EL (cell line): ENCODE results near the gene VPS37D.
"Not testable (repeated sequence)": the region's sequence is repeated elsewhere in the genome, so short reads cannot be mapped to it uniquely, and the experiment has no call there.

ENCODE experiments used
- DNase-seq: peaks from one replicate; pipeline ENCODE4 v3.0.0-alpha.2; 2016

VPS37D gene, protein sequence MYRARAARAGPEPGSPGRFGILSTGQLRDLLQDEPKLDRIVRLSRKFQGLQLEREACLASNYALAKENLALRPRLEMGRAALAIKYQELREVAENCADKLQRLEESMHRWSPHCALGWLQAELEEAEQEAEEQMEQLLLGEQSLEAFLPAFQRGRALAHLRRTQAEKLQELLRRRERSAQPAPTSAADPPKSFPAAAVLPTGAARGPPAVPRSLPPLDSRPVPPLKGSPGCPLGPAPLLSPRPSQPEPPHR

GRCh38 chr7:73667344-73668102 lies at the start of gene VPS37D:
Gene VPS37D, plus strand, starts transcription at chr7:73667831. Its CDS starts 128 bp downstream, at chr7:73667959.
- DNase-seq = peak; percentile 89

- no peak for DNase-seq
These were observed 49.1 kb upstream of the VPS37D start for GRCh38 chr7:73618538-73618937.

GRCh38 chr7:73619394-73619793 lies 48.2 kb upstream of the VPS37D start:
- DNase-seq = not testable (repeated sequence)

DNA sequence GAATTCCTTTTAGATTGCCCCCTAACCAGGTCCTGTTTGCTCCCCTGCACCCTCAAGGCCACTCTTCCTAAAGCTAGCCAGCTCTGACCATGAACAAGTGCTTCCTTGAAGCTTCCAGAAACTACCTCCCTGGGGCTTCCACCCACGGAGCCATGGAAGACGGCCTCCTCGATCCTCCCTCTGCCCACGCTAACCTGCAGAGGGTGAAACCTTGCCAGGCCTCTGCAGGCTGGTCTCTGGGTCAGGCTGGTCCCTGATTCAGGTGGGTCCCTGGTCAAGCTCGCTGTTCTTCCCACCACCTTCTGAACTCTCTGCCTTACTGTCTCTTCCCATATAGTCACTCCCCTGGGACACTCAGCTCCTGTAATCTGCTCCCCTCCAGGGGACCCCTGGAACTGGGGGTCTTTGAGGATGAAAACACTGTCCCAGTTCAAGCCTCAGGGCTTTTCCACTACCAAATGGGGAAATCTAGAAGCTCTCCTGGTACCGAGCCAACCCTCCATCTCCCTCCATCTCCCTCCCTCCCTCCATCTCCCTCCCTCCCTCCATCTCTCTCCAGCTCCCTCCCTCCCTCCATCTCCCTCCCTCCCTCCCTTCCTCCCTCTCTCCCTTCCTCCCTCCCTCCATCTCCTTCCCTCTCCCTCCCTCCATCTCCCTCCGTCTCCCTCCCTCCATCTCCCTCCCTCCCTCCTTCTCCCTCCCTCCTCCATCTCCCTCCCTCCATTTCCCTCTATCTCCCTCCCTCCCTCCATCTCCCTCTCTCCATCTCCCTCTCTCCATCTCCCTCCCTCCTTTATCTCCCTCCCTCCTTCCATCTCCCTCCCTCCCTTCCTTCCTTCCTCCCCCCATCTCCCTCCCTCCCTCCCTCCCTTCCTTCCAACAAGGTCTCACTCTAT lies 46.2 kb upstream of the VPS37D start:
- DNase-seq = no peak

- no peak for DNase-seq
These were observed 45.1 kb upstream of the VPS37D start for GRCh38 chr7:73622527-73622908.

GRCh38 chr7:73622909-73623797 lies 44.5 kb upstream of the VPS37D start:
- no peak for DNase-seq

GRCh38 chr7:73623798-73624668 lies 43.6 kb upstream of the VPS37D start, which contains the start of gene MLXIPL:
Gene MLXIPL, minus strand, starts transcription at chr7:73624522. Its CDS starts 30 bp downstream, at chr7:73624492.
- DNase-seq = peak; percentile 50

DNA sequence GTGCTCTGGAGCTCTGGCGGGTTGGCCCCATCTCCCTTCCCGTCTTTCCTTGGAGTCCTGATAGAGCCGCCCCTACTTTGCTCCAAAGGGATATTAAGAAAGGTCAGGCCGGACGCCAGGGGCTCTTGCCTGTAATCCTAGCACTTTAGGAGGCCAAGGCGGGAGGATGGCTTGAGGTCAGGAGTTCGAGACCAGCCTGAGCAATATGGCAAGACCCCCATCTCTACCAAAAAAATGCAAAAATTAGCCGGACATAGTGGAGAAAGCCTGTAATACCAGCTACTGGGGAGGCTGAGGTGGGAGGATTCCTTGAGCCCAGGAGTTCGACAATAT lies 43.0 kb upstream of the VPS37D start:
- no peak for DNase-seq

DNA sequence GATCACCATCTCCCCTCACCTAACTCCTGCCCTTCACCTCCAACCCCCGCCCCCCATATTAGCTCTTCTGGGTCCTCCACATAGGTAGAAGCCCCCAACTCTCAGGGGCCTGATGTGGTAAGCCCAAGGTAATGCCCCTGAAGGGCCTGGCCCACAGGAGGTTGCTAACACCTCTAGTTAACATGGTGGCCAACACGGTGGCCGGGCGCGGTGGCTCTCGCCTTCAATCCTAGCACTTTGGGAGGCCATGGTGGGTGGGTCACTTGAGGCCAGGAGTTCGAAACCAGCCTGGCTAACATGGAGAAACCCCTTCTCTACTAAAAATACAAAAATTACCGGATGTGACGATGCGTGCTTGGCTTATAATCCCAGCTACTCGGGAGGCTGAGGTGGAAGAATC lies 42.4 kb upstream of the VPS37D start:
- DNase-seq = no peak

DNA sequence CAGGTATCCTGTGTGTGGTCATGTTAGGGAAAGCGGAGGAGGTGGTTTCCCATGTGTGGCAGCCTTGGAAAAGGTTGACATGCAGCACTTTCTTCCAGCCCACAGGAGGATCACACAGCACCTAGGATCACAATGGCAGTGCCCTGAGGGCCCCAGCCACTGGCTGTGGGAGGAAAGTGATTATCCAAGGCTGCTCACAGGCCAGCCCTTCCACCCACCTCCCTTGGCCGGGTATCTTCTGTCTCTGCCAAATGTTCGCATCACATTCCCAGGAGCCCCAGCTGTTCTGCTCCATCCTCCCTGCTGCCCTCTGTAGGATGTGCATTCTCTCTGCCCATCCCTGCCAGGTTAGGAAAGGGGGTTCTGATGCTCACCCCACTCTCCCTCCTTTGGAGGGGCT lies 40.8 kb upstream of the VPS37D start:
- peak; percentile 25 for DNase-seq

- DNase-seq = no peak
These were observed 39.1 kb upstream of the VPS37D start for GRCh38 chr7:73628504-73628903.

- DNase-seq = no peak
These were observed 36.1 kb upstream of the VPS37D start for GRCh38 chr7:73631558-73631957.

DNA sequence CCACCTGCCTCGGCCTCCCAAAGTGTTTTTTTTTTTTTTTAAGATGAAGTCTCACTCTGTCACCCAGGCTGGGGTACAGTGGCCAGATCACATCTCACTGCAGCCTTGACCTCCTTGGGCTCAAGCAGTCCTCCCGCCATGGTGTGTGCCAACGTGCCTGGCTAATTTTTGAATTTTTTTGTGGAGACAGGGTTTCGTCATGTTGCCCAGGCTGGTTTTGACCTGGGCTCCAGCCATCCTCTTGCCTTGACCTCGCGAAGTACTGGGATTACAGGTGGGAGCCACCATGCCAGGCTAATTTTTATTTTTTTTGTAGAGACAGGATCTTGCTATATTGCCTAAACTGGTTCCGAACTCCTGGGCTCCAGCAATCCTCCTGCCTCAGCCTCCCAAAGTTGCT lies 34.3 kb upstream of the VPS37D start:
- DNase-seq = no peak

- no peak for DNase-seq
These were observed 33.8 kb upstream of the VPS37D start for GRCh38 chr7:73633844-73634243.

- no peak for DNase-seq
These were observed 32.0 kb upstream of the VPS37D start for GRCh38 chr7:73635428-73636200.

DNA sequence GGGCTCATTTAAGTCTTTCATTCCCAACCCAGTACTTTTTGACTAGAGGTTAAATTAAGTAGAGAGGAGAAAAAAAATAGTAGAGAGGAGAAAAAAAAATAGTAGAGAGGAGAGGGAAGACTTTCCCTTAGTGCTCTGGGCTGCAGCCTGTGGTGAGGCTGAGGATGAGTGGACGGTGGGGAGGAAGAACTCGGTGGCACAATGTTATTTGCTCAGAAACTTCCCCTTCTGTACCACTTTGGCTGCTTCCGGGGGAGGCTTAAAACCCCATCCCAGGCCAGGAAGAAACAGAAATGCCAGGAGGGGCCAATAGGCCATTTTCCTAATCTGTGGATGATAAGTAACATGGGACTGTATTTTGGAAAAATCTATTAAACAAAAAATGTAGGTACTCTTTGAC lies 28.7 kb upstream of the VPS37D start:
- no peak for DNase-seq

DNA sequence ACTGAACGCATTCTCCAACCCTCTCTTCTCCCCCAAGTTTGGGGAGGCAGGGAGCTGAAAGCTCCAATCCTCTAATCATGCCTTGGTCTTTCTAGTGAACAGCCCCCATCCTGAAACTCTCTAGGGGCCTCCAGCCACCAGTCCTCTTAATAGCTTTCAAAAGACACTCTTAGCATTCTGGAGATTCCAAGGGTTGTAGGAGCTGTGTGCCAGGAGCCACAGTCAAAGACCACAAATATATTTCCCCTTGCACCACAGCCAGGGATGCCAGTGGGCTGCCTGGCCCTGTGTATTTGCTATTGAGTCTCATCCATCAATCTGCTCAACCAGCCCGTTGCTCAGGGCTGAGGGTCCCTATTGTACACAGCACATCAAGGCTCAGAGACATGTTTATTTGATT lies 24.8 kb upstream of the VPS37D start:
- DNase-seq = no peak

DNA sequence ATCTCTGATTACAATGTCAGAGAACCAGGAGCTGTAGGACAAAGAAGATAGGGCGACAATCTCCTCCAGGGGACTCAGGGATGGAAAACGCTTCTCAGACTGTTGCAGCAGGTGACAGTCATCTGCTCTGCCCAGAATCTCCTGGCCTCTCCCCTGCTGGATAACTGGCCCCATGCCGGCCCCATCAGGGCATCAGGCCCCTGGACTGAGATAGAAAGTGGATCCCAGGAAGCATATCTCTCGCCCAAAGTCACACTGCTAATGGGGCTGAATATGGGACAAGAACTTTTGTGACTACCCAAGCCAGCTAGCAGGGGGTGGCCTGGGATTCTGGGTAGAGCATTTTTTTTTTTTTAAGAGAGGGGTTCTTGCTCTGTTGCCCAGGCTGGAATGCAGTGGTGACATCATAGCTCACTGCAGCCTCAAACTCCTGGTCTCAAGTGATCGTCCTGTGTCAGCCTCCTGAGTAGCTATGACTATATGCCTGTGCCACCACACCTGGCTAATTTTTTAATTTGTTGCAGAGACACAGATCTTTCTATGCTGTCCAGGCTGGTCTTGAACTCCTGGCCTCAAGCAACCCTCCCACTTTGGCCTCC lies 22.8 kb upstream of the VPS37D start:
- DNase-seq = no peak

DNA sequence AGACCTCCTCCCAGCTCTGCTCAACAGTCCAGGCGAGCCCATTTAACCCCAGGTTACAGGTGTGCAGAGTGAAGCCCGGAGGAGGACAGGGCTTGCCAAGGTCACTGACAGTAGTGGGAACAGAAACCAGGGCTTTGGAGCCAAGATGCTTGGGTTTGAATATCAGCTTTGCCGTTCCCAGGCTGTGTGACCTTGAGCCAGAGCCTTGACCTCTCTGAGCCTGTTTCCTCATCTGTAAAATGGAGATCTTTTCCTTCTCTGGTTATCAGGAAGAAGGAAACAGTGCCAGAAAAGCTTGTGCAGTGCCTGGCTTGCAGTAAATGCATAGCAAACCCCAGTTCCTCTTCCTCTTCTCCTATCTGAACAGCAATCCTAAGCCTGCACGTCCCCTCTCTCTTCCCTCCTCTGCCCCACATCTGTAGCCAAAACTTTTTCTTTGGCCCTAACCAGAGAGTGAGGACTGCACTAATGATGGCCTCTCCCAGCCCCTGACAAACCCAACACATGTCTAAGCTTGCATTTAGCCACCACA lies 21.9 kb upstream of the VPS37D start:
- DNase-seq = no peak
